Endothelial cell of umbilical vein (primary cell): ENCODE data around the gene CORO2B. TPM values are rescaled to one million over a fixed set of nuclear protein-coding genes. Genes with fewer than 3 reads are reported as not detected.

Source experiments
- BruUV-seq: library from RNA; stranded (reverse); fragments of 400-500 nt; replicated peaks from 2 replicates; lab custom pipeline; 2021; lab: Mats Ljungman, UMichigan
- CTCF ChIA-PET: fragments of 300-600, 350-600 bp; sonication (Branson Sonifier 250); formaldehyde crosslinking; loops from one replicate; lab custom pipeline; 2021; ENCODE audit warnings: antibody characterized with exemption, inconsistent platforms; lab: Charles Lee
- POLR2A ChIA-PET: fragments of 300-600, 350-600 bp; sonication (Branson Sonifier 250); formaldehyde crosslinking; loops from one replicate; lab custom pipeline; 2021; ENCODE audit warnings: antibody characterized with exemption, inconsistent platforms; lab: Charles Lee
- DNase-seq: peaks from one replicate; pipeline ENCODE4 v3.0.0-alpha.2; 2011; ENCODE audit warnings: low read depth, low spot score
- FAIRE-seq: peaks from 2 replicates; lab custom pipeline; 2011; peaks lifted over from hg19 to GRCh38; lab: Jason Lieb, UNC
- H2AFZ ChIP-seq: 2 replicates; pipeline ENCODE4 v1.6.0; 2012; ENCODE audit warnings: low read depth, low read length, control low read depth, inconsistent platforms
- H3K27ac ChIP-seq: 2 replicates; pipeline ENCODE4 v1.5.1; 2011; ENCODE audit warnings: low read depth, mild to moderate bottlenecking, control low read depth, low read length, moderate library complexity; ENCODE audit not compliant: insufficient read depth
- H3K27me3 ChIP-seq, 2 experiments: 2 replicates each; pipeline versions ENCODE4 v1.6.0 to v1.6.1; 2011; ENCODE audit warnings: low read length in 2 of 2, mixed read lengths in 1 of 2; ENCODE audit not compliant: control insufficient read depth in 2 of 2, insufficient read depth in 2 of 2
- H3K36me3 ChIP-seq, 2 experiments: 2 replicates in 1 of 2; 3 replicates in 1 of 2; pipeline ENCODE4 v1.5.1; 2011; ENCODE audit warnings: low read length in 2 of 2, mild to moderate bottlenecking in 1 of 2, moderate library complexity in 1 of 2; ENCODE audit not compliant: control insufficient read depth in 2 of 2, insufficient read depth in 2 of 2; ENCODE audit errors: extremely low read depth in 1 of 2
- H3K4me1 ChIP-seq: 3 replicates; pipeline ENCODE4 v1.5.1; 2011; ENCODE audit warnings: mild to moderate bottlenecking, low read length; ENCODE audit not compliant: control insufficient read depth, insufficient read depth; ENCODE audit errors: extremely low read depth
- H3K4me2 ChIP-seq: 2 replicates; pipeline ENCODE4 v1.6.1; 2011; ENCODE audit warnings: low read length, control low read depth, mixed read lengths; ENCODE audit not compliant: insufficient read depth
- H3K4me3 ChIP-seq, 3 experiments: fragments of 200-600 bp in 1 of 3; sonication (generic), shearing (Covaris generic) in 1 of 3; replicated peaks in 1 of 3; 2 replicates each; pipeline ENCODE4 v1.5.1; 2011 to 2016; ENCODE audit warnings: control low read depth in 3 of 3, low read length in 3 of 3, mild to moderate bottlenecking in 2 of 3, inconsistent platforms in 1 of 3, low read depth in 1 of 3, moderate library complexity in 1 of 3; ENCODE audit not compliant: insufficient read depth in 1 of 3
- H3K79me2 ChIP-seq: 2 replicates; pipeline ENCODE4 v1.6.0; 2012; ENCODE audit warnings: low read length, inconsistent platforms; ENCODE audit not compliant: control insufficient read depth, insufficient read depth
- H3K9ac ChIP-seq: replicated peaks from 2 replicates; pipeline ENCODE3; 2011; ENCODE audit warnings: low read length, control low read depth; ENCODE audit not compliant: insufficient read depth; ENCODE audit errors: extremely low read depth
- H3K9me1 ChIP-seq: replicated peaks from 3 replicates; pipeline ENCODE4 v1.6.0; 2011; ENCODE audit warnings: mild to moderate bottlenecking, low read length; ENCODE audit not compliant: control insufficient read depth, insufficient read depth; ENCODE audit errors: extremely low read depth
- H3K9me3 ChIP-seq: replicated peaks from 2 replicates; pipeline ENCODE4 v1.5.1; 2012; ENCODE audit warnings: low read length, inconsistent platforms; ENCODE audit not compliant: control insufficient read depth, insufficient read depth
- H4K20me1 ChIP-seq: replicated peaks from 2 replicates; pipeline ENCODE3; 2011; ENCODE audit warnings: mild to moderate bottlenecking, low read length; ENCODE audit not compliant: control insufficient read depth, insufficient read depth; ENCODE audit errors: extremely low read depth
- EZH2 ChIP-seq: IDR thresholded peaks from 2 replicates; pipeline ENCODE4 v1.6.1; 2012; ENCODE audit warnings: borderline replicate concordance, low read depth, mild to moderate bottlenecking, moderate library complexity, low read length, inconsistent platforms; ENCODE audit not compliant: severe bottlenecking
- FOS ChIP-seq: IDR thresholded peaks from 2 replicates; pipeline ENCODE4 v1.6.1; 2011; ENCODE audit warnings: mild to moderate bottlenecking, low read length, moderate library complexity, borderline replicate concordance; ENCODE audit not compliant: insufficient read depth
- GATA2 ChIP-seq: IDR thresholded peaks from 2 replicates; pipeline ENCODE4 v1.7.0; 2011; ENCODE audit warnings: low read depth, mild to moderate bottlenecking, moderate library complexity, mixed read lengths, low read length; ENCODE audit not compliant: insufficient read length, insufficient read depth
- JUN ChIP-seq: IDR thresholded peaks from 2 replicates; pipeline ENCODE4 v1.6.1; 2011; ENCODE audit warnings: borderline replicate concordance, low read depth; ENCODE audit not compliant: insufficient read length, insufficient read depth
- MYC ChIP-seq: IDR thresholded peaks from one replicate; pipeline ENCODE4 v1.6.1; 2011; ENCODE audit warnings: mild to moderate bottlenecking, low read depth, low read length
- POLR2A ChIP-seq: IDR thresholded peaks from 2 replicates; pipeline ENCODE4 v1.6.1; 2012; ENCODE audit warnings: low read depth, mild to moderate bottlenecking, control low read depth, low read length
- POLR2AphosphoS5 ChIP-seq: IDR thresholded peaks from 2 replicates; pipeline ENCODE4 v1.6.1; 2012; ENCODE audit warnings: low read depth, mild to moderate bottlenecking, control low read depth, low read length, moderate library complexity; ENCODE audit not compliant: insufficient read depth
- dilution Hi-C: fragments of 300-500 bp; cut with MboI; formaldehyde crosslinking; loops from one replicate; pipeline ENCODE4 v1.15.0; 2019; ENCODE audit warnings: low sequenced_read_pairs; ENCODE audit not compliant: extremely low pct_ligation_motif_present
- intact Hi-C: fragments of 100-400 bp; cut with micrococcal nuclease; formaldehyde crosslinking; loops from one replicate; pipeline ENCODE4 v1.10.0; 2022
- polyA plus RNA-seq, 4 experiments: library from polyadenylated mRNA; depleted of rRNA in 3 of 4; stranded (reverse) in 3 of 4; unstranded in 1 of 4; fragments of >200 nt; gene quantifications; 2 replicates each; pipeline versions ENCODE4 v1.2.1 to v1.2.3, GENCODE V29; 2011 to 2012; ENCODE audit warnings: missing spikeins in 1 of 4
- total RNA-seq: library from RNA; stranded (reverse); gene quantifications from 2 replicates; pipeline ENCODE4 v1.2.3, GENCODE V29; 2021
- TF ChIP-seq, protein P1 (sequence below), 2 donors: IDR thresholded peaks; 1 replicate in 1 of 2; 2 replicates in 1 of 2; pipeline ENCODE4 v1.5.1; 2011; ENCODE audit warnings: low read length in 2 of 2, mild to moderate bottlenecking in 2 of 2, moderate library complexity in 2 of 2, control low read depth in 1 of 2, inconsistent platforms in 1 of 2, low read depth in 1 of 2; ENCODE audit not compliant: insufficient read depth in 1 of 2; ENCODE audit errors: extremely low read depth in 1 of 2
- TF ChIP-seq, protein P2 (sequence below): IDR thresholded peaks from 2 replicates; pipeline ENCODE4 v1.6.1; 2011; ENCODE audit not compliant: insufficient read depth, insufficient read length

CORO2B gene
- total and polyA plus RNA-seq, 2 donors (not counting 3 experiments of a cell fraction or from before 2014, with no cell fraction given), result 2.4 to 3.7 TPM

DNA sequence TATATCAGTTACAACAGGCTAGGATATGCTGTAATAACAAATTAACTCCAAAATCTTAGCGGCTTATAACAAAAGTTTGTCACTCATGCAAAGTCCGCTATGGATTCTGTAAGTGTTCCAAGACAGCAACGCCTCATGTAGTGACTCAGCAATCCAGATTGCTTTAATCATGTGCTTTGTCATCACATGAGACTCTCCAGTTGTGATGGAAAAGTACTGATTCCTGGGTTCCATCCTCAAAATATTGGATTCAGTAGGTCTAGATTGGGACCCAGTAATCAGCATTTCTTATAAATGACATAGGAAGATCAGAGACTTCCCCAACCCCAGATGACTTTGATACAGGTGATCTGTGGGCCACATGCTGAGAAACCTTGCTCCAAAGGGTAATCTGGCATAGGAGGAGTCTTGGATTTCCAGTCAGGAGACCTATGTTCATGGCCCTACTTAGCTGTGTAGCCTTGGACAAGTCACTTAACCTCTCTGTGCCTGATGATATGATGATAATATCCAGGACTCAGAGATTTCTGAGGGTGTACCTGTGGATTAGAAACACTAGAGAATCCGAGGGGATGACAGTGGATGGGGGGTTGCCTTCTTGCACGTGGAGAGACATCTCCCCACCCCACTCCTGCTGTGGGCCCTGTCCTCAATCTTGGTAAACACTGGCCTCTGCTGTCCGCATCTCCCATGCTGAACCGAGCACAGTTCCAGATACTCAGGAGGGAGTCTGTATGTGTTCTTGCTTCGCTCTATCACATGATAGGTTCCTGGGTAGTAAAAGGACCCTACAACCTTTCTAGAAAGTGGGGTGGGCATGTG is 65.5 kb downstream of the CORO2B start:
- POLR2A ChIA-PET, result no interaction called here
- no peaks in the 10 kb centered on the region for H3K4me1 ChIP-seq
- TF ChIP-seq POLR2A (no peak), MYC (no peak), EZH2 (no peak), FOS (no peak), POLR2AphosphoS5 (no peak), GATA2 (no peak), JUN (no peak)
- TF ChIP-seq, protein P1, sequence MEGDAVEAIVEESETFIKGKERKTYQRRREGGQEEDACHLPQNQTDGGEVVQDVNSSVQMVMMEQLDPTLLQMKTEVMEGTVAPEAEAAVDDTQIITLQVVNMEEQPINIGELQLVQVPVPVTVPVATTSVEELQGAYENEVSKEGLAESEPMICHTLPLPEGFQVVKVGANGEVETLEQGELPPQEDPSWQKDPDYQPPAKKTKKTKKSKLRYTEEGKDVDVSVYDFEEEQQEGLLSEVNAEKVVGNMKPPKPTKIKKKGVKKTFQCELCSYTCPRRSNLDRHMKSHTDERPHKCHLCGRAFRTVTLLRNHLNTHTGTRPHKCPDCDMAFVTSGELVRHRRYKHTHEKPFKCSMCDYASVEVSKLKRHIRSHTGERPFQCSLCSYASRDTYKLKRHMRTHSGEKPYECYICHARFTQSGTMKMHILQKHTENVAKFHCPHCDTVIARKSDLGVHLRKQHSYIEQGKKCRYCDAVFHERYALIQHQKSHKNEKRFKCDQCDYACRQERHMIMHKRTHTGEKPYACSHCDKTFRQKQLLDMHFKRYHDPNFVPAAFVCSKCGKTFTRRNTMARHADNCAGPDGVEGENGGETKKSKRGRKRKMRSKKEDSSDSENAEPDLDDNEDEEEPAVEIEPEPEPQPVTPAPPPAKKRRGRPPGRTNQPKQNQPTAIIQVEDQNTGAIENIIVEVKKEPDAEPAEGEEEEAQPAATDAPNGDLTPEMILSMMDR (IDR thresholded peaks at IDR 0.05; ENCODE audit: extremely low read depth in 1 of 2, insufficient read depth in 1 of 2, low read depth in 1 of 2, low read length in 2 of 2), result no peak
- TF ChIP-seq, protein P2, sequence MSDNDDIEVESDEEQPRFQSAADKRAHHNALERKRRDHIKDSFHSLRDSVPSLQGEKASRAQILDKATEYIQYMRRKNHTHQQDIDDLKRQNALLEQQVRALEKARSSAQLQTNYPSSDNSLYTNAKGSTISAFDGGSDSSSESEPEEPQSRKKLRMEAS, result no peak

More for the DNA sequence above, 65.5 kb downstream of the CORO2B start:
- no peak overlapping the region for H3K27ac ChIP-seq
- H4K20me1 ChIP-seq, result no peaks in the 10 kb centered on the region
- no peak overlapping the region for H2AFZ ChIP-seq
- no peaks in the 10 kb centered on the region for H3K27me3 ChIP-seq
- H3K79me2 ChIP-seq, result no peaks in the 10 kb centered on the region
- no peaks in the 10 kb centered on the region for H3K9me1 ChIP-seq
- CTCF ChIA-PET, result interaction anchor here (0.8 to 2.2 kb wide), 7 partner anchors 30 to 94 kb away, joined by 3 to 9 read pairs (median 3); no protein-coding TSS in a partner anchor
- H3K9me3 ChIP-seq, result no peaks in the 10 kb centered on the region
- H3K9ac ChIP-seq, result no peak overlapping the region
- no peak overlapping the region for H3K4me3 ChIP-seq
- no TSS peak for BruUV-seq
- no peak overlapping the region for H3K4me2 ChIP-seq
- no peak for DNase-seq
- dilution Hi-C loops (no loop called here), intact Hi-C loops (no loop called here)
- no peaks in the 10 kb centered on the region for H3K36me3 ChIP-seq
- FAIRE-seq, result no peak
